Muscle of arm (tissue), 12 donors: ENCODE data around the gene TYMS. TPM values are rescaled to one million over a fixed set of nuclear protein-coding genes. Genes with fewer than 3 reads are reported as not detected.
"Not testable (repeated sequence)": the region's sequence is repeated elsewhere in the genome, so short reads cannot be mapped to it uniquely, and the experiment has no call there.

Experiments
- DNase-seq: peaks from one replicate; pipeline ENCODE4 v3.0.0-alpha.2; 2013
- polyA plus RNA-seq, 12 donors: library from polyadenylated mRNA; unstranded; fragments of 120-200 nt; gene quantifications; one replicate each; pipeline ENCODE4 v1.2.1, GENCODE V29; 2013; ENCODE audit not compliant: insufficient read length in 12 of 12

The TYMS gene
- polyA plus RNA-seq, 12 donors, result 41.3 to 594 (median 61.2) TPM

DNA sequence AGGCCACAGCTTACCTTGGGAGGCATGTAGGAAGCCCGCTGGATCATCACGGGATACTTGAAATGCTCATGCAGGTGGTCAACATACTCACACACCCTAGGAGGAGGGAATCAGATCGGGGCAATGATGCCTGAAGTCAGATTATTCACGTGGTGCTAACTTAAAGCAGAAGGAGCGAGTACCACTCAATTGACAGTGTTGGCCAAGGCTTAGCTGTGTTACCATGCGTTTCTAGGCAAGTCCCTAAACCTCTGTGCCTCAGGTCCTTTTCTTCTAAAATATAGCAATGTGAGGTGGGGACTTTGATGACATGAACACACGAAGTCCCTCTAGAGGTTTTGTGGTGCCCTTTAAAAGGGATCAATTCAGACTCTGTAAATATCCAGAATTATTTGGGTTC is 17.9 kb downstream of the TYMS start:
- DNase-seq, result no peak

GRCh38 chr18:676069-676468 is 18.6 kb downstream of the TYMS start:
- DNase-seq, result no peak

DNA sequence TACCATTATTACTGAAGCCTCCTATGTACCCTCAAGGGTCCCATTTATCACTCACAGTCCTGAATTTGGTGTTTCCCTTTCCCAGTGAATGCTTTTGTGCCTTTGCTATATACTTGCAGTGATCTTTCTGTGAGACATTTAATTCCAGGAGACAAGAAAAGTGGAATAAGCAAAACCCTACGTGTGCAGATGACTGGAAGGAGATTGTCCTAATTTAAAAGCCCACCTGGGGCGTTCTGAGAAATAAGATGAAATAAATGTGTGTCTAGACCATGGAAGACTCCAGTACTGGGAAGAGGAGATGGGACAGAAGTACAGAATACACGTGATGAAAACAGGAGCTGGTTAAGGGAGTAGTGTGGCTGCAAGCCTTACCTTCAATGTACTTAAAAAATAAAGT is 19.3 kb downstream of the TYMS start:
- DNase-seq, result no peak

- DNase-seq, result no peak
These were observed 19.7 kb downstream of the TYMS start for GRCh38 chr18:677145-677544.

DNA sequence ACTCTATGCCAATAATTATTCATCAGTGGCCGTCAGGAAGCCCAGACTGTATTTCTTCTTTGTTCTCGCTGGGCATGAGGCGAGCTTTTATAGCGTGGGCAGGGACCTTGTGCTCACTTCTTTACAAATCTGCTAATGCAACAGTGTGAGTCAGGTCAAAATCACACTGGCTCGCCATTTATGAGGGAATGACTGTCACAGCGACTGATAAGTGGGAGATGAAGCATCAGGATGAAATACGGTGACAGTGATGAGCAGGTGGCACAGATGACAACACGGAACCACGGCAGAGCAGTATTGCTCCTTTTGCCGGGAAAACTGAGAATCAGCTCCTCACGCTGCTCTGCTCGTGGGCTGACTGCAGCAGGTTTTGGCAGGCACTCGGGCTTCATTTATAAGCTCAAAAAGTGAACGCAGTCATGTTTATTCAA is 20.5 kb downstream of the TYMS start:
- no peak for DNase-seq

DNA sequence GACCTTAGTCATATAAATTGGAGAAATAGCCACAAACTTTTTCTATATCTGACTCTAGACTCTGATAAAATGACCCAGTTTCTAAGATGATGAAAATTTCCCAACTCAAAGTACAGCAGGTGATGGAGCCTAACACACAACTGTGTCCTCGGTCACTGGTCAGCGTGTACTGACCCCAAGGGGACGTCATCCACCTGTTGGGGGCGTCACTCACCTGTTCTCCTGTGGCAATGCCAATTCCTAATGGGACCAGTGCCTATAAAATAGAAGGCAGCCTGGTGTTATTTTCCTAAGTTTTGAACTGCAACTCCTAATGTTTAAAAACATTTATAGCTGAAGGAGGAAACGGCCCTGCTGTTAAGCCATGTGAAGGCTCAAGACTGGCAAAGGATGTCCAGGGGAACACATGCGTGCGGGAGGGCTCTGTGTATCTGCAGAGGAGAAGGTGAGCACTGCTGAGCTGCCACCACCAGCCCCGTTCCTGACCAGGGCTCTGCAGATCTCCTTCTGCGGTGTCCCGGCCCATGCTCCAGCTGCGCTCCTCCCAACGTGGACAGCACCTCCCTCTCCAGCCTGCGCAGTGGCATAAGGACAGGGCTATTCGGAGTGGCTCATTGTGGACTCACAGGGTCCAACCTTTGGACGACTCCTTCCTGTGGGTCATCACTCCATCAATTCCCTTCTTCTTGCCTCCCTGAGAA is 21.2 kb downstream of the TYMS start:
- no peak for DNase-seq

GRCh38 chr18:679516-679915 is 22.1 kb downstream of the TYMS start:
- no peak for DNase-seq

GRCh38 chr18:680392-680791 is 22.9 kb downstream of the TYMS start:
- DNase-seq, result no peak

DNA sequence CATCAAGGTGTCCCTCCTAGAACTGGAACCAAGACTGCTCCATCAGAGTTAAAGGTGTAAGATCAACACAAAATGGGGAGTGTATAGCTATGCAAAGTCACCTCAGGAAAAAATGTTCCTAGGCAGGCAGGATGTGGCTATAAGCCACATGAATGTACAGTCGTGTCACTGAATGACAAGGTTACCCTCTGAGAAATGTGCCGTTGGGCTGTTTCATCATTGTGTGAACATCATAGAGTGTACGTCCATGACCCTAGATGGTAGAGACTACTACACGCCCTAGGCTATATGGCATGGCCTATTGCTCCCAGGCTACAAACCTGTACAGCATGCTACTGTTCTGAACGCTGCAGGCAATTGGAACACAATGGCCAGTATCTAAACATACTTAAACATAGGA is 24.5 kb downstream of the TYMS start:
- no peak for DNase-seq

GRCh38 chr18:682416-682815 is 25.0 kb downstream of the TYMS start:
- DNase-seq, result not testable (repeated sequence)

- no peak for DNase-seq
These were observed 25.4 kb downstream of the TYMS start for GRCh38 chr18:682833-683232.

GRCh38 chr18:683531-683930 is 26.1 kb downstream of the TYMS start:
- DNase-seq, result no peak

DNA sequence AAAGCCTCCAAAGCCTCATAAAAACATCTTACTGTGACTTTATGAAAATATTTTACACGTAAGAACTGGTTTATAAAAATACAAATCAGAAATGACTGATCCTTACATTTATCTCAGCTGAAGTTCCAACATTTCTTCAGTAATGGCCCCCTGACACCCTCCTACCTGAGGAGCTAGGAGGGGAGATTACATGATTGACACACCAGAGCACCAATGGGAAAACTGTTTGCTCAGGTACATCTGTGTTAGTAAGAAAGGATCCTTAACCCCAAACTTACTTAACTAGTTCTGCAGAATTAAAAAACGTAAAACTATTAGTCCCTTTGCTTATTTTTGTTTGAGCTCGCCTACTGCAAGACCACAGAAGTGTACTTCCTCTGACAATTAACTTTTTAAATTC is 28.0 kb downstream of the TYMS start:
- no peak for DNase-seq

DNA sequence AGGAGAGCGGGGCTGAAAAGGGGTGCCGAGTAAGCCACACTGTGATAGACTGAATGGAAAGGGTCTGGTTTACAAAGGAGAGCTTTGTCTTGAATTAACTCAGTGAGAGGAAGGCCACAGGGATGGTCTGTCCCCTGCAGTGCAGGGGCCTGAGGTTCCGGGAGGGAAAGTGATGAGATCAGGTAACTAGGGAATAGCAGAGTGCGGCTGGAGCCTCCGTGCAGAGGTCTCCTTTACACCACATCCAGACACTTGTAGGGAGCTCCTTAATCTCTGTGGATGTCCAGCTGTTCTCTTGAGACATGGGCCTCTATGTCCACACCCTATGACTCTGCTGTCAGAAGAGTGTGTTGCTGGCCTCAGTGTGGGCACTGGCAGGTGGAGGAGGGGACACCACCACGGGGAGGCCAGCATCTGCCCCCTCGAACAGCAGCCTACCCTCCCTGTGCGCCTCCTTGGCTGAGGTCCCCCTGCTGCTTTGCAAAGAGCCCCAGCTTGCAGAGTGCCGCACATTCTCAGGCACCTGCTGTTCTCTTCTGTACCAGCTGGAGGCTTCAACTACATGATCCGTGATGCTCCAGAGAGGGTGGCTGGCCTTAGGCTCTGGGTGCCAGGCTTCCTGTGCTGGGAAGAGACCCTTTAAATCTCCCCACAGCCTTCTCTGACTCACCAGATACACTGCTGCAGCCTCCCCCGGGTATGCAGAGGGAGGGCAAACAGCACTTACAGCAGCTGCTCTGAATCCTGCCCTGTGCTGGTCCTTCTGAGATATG is 29.1 kb downstream of the TYMS start:
- no peak for DNase-seq

DNA sequence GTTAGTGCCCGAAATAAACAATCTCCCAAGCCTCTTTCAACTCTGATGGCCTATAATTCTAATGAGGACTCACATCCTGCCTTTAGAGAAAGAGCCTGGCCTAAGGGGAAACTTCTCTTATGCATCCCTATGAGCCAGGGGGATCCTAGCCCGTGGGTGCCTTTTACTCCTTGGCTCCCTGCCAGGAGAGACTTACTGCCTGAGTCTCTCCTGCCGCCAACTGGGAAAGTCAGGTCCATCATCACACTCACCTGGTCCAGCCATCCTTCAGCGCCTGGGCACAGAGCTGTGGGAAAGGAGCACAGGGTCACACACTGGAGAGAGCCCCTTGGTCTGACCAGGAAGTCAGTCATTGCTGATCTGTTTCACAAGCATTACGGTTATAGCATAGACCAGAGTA is 30.9 kb downstream of the TYMS start:
- no peak for DNase-seq

DNA sequence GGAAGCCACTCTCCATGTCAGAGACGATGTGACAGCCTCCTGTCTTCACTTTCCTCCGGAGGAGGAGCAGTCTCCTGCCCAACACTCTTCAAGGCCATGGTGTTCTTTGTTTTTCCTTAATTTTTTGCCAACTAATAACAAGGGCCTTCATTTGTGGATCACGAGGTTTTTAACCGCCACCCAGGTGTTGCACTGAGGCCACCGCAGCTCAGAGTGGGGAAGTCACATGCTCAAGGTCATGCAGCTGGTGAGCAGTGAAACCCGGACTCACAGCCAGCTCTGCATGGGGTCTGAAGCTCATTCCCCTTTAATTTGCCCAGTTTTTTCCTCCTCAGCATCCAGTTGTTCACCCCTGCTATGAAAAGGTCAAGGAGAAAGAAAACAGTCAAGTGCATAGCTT is 35.4 kb downstream of the TYMS start:
- DNase-seq, result no peak

DNA sequence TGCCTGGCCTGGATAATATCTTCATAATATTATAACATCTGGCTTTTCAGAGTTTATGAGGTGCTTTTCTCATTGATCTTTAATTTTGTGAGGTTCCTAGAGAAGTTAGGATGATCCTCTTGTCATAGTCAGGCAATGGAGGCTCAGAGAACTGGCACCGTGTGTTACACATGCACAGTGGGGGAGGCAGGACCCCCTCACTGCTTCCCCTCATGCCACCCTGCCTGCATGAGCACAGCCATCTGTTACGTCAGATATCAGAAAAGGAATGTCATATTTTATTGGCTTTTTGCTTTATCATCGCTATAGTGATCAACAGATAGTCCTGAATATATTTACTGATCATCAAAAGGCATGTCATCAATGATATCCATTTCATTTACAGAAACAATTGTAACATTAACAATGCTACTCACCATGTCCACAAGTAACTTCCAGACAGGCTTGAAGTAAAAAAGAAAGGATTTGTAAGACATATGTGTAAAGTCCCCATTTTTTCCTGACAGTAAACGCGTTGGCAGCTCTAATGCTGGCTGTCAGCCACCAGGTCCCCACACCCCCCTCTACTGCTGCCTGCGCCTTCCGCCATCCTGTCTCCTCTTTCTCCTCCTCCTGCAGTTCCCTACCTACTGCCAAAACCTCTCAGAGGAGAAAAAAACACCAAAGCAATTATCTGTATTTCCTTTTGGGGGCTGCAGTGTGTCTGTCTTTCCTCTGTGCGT is 36.2 kb downstream of the TYMS start:
- peak; percentile 28 for DNase-seq

- no peak for DNase-seq
These were observed 39.6 kb downstream of the TYMS start for GRCh38 chr18:697012-697411.

- no peak for DNase-seq
These were observed 40.3 kb downstream of the TYMS start for GRCh38 chr18:697800-698199.

GRCh38 chr18:703213-703967 is 45.9 kb downstream of the TYMS start:
- DNase-seq, result no peak

GRCh38 chr18:706405-706804 is 49.0 kb downstream of the TYMS start:
- no peak for DNase-seq

GRCh38 chr18:708096-708495 is 50.6 kb downstream of the TYMS start:
- DNase-seq, result no peak
